Esophagus muscularis mucosa (tissue), 4 donors: ENCODE results near the gene PLEKHA6. TPM values are rescaled to one million over a fixed set of nuclear protein-coding genes. Genes with fewer than 3 reads are reported as not detected.

Source experiments
- DNase-seq: peaks from one replicate; pipeline ENCODE4 v3.0.0-alpha.2; 2017; ENCODE audit errors: extremely low spot score
- H3K27ac ChIP-seq, 4 donors: fragments of 200-600 bp; sonication (generic); replicated peaks in 1 of 4; 1 replicate in 3 of 4; 2 replicates in 1 of 4; pipeline ENCODE4 v1.5.1; 2016 to 2019; ENCODE audit warnings: mild to moderate bottlenecking in 1 of 4
- H3K27me3 ChIP-seq, 4 donors: fragments of 200-600 bp; sonication (generic); one replicate each; pipeline versions ENCODE4 v1.5.1 to v1.6.0; 2016 to 2019
- H3K36me3 ChIP-seq, 4 donors: fragments of 200-600 bp; sonication (generic); one replicate each; pipeline ENCODE4 v1.5.1; 2016 to 2019
- H3K4me1 ChIP-seq, 4 donors: fragments of 200-600 bp; sonication (generic); one replicate each; pipeline ENCODE4 v1.5.1; 2016 to 2019
- H3K4me3 ChIP-seq, 4 donors: fragments of 200-600 bp; sonication (generic); 1 replicate in 2 of 4; 2 replicates in 2 of 4; pipeline ENCODE4 v1.5.1; 2016 to 2019; ENCODE audit warnings: mild to moderate bottlenecking in 4 of 4, moderate library complexity in 1 of 4
- H3K9me3 ChIP-seq, 4 donors: fragments of 200-600 bp; sonication (generic); 1 replicate in 3 of 4; 2 replicates in 1 of 4; pipeline ENCODE4 v1.5.1; 2016 to 2019
- EP300 ChIP-seq: sonication (generic); formaldehyde crosslinking; IDR thresholded peaks from one replicate; pipeline ENCODE4 v1.6.1; 2017; ENCODE audit warnings: antibody characterized with exemption
- POLR2A ChIP-seq: fragments of 450-650 bp; IDR thresholded peaks from one replicate; pipeline ENCODE4 v1.6.1; 2017; ENCODE audit warnings: antibody characterized with exemption, moderate library complexity, mild to moderate bottlenecking, low read depth
- POLR2AphosphoS5 ChIP-seq, 2 donors: sonication (generic); formaldehyde crosslinking; IDR thresholded peaks; one replicate each; pipeline ENCODE4 v1.6.1; 2017; ENCODE audit warnings: antibody characterized with exemption in 2 of 2
- WGBS: methylation state at CpG from one replicate; pipeline ENCODE4 v1.1.5; 2018; 5-methylcytosine and 5-hydroxymethylcytosine counted together
- intact Hi-C: fragments of 100-400 bp; cut with DNase I; formaldehyde crosslinking; loops from one replicate; pipeline ENCODE4 v1.15.1; 2023
- total RNA-seq, 4 donors: library from RNA; depleted of rRNA; stranded (reverse); fragments of >200 nt; gene quantifications; one replicate each; pipeline versions ENCODE4 v1.1.0 to v1.2.1, GENCODE V29; 2016
- TF ChIP-seq, protein P1 (sequence below), 3 experiments: fragments of 200-600 bp in 2 of 3; fragments of 450-650 bp in 1 of 3; sonication (generic) in 2 of 3; IDR thresholded peaks; one replicate each; pipeline ENCODE4 v1.5.1; 2017 to 2019; ENCODE audit warnings: antibody characterized with exemption in 3 of 3, mild to moderate bottlenecking in 2 of 3, moderate library complexity in 1 of 3

The PLEKHA6 gene
- total RNA-seq, 4 donors from 2014 or later = 11.9 to 22.4 (median 15.9) TPM

DNA sequence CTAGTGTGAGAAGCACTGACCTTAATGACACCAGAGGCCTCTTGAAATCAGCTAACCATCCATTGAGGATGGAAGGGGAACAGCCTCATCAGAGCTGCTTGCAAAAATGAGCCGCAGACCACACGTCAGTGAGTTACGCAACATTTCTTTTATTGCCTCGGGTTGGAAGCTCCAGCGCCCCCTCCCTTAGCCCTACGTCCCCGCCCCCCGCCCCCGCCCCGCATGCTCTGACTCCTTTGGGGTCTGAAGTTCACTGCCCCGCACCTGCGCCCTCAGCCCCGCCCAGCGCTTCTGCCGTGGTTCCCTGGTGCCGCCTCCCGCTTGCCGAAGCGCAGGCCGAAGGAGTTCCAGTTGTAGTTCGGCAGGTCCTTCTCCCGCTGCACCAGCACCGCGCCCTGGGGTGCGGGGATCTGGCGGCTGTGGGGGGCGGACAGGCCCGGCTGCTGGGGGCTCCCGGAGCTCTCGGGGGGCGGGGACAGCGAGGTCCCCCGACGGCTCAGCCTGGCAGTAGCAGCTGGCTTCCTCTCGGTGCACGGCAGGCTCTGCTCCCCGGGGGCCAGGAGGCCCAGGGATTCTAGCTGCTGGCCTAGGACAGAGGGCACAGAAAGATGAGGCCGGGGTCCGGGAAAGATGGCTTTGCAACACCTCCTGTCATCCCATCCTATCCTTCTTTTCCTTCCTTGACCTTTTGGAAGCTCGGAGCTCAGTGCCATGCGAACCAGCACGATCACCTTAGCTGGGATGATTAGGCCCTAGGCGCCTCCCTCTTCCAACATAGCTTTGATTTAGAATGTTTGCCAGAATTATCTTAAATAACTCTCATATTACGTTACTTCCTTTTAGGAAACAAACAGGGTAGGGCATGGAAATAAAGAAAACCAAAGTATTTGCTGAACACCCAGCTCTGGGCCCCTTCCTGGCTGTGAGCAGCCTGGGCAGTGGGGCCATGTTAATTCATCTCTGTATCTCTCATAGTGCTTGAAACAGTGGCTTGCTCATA is 169.2 kb downstream of the PLEKHA6 start:
- H3K27me3 ChIP-seq = peaks cover 0 to 90% (median 14%) of the 10 kb centered on the region in 4 donors
- no peak for DNase-seq
- H3K4me3 ChIP-seq = peak overlapping the region; percentile 9 to 45 (median 26)

DNA sequence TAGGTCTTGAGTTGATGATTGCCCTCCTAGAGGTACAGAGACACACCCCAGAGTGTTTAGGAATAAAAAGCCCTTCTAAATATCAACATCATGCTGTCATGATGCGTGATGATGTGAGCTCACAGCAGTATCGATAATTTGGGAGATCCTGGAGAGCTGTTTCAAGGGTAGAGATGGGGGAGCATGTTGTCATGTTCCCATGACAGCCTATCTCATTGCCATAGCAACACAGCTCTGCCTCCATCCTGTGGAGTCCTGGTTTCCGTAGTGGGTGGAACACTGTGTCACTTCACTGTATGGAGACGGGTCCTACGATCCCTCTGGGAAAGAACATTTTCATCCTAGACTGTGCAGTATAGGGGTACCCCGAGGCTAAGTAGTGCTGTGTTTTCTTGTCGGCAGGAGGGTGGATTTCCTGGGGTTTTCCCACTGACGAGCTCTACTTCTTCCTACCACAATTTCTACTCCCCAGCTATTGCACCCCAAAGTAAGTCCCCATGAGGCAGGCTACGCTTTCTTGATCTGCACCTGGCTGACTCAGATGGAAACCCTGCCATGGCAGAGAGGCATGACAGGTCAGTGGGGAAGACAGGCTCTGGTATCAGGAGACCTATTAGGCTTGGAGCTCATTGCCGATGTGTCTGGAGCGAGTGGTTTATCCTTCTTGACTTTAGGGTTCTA is 170.6 kb downstream of the PLEKHA6 start:
- H3K27me3 ChIP-seq = peaks cover 0 to 82% (median 14%) of the 10 kb centered on the region in 4 donors
- DNase-seq = no peak
- H3K4me1 ChIP-seq = peaks cover 0 to 9% (median 3%) of the 10 kb centered on the region in 4 donors
- WGBS = 75% methylated on average over 6 of the region's 11 CpGs
- TF ChIP-seq, protein P1, sequence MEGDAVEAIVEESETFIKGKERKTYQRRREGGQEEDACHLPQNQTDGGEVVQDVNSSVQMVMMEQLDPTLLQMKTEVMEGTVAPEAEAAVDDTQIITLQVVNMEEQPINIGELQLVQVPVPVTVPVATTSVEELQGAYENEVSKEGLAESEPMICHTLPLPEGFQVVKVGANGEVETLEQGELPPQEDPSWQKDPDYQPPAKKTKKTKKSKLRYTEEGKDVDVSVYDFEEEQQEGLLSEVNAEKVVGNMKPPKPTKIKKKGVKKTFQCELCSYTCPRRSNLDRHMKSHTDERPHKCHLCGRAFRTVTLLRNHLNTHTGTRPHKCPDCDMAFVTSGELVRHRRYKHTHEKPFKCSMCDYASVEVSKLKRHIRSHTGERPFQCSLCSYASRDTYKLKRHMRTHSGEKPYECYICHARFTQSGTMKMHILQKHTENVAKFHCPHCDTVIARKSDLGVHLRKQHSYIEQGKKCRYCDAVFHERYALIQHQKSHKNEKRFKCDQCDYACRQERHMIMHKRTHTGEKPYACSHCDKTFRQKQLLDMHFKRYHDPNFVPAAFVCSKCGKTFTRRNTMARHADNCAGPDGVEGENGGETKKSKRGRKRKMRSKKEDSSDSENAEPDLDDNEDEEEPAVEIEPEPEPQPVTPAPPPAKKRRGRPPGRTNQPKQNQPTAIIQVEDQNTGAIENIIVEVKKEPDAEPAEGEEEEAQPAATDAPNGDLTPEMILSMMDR (IDR thresholded peaks at IDR 0.05) = no peak
- no peak for TF ChIP-seq POLR2A
- TF ChIP-seq EP300 = no peak
- no peak for TF ChIP-seq POLR2AphosphoS5 (IDR thresholded peaks at IDR 0.05)
- H3K4me3 ChIP-seq = no peak overlapping the region
- H3K9me3 ChIP-seq = no peaks in the 10 kb centered on the region
- intact Hi-C loops = no loop called here
- H3K27ac ChIP-seq = no peak overlapping the region
- H3K36me3 ChIP-seq = no peaks in the 10 kb centered on the region

More for the DNA sequence above, 169.2 kb downstream of the PLEKHA6 start:
- WGBS = 36% methylated on average over 17 of the region's 44 CpGs
- H3K4me1 ChIP-seq = peaks cover 0 to 9% (median 3%) of the 10 kb centered on the region in 4 donors
- no peak for TF ChIP-seq EP300
- TF ChIP-seq, protein P1 (IDR thresholded peaks at IDR 0.05) = no peak
- no peak for TF ChIP-seq POLR2A
- no peak for TF ChIP-seq POLR2AphosphoS5 (IDR thresholded peaks at IDR 0.05)
- H3K27ac ChIP-seq = no peak overlapping the region
- H3K9me3 ChIP-seq = no peaks in the 10 kb centered on the region
- no peaks in the 10 kb centered on the region for H3K36me3 ChIP-seq
- intact Hi-C loops = no loop called here

DNA sequence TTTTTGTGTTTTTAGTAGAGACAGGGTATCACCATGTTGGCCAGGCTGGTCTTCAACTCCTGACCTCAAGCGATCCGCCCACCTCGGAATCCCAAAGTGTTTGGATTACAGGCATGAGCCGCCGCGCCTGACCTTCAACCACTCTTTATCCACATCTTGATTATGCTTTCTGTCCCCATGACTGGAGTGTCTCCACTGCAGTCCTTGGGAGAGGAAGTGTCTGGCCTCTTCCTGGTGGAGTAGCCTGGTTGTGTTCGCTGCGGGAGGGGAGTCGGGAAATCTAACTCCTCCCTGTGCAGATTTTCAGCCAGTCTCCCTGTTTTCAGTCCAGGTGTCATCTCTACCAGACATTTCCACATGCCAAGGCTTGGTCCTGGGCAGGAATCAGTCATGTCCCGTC is 173.1 kb downstream of the PLEKHA6 start:
- no peaks in the 10 kb centered on the region for H3K9me3 ChIP-seq
- intact Hi-C loops = no loop called here
- TF ChIP-seq POLR2AphosphoS5 (IDR thresholded peaks at IDR 0.05) (no peak), EP300 (no peak), POLR2A (no peak)
- TF ChIP-seq, protein P1 (IDR thresholded peaks at IDR 0.05) = no peak
- H3K27ac ChIP-seq = no peak overlapping the region
- WGBS = 77% methylated on average over 10 of the region's 10 CpGs
- no peak for DNase-seq
- H3K27me3 ChIP-seq = peaks cover 0 to 60% (median 12%) of the 10 kb centered on the region in 4 donors
- no peaks in the 10 kb centered on the region for H3K36me3 ChIP-seq
- H3K4me3 ChIP-seq = no peak overlapping the region
- H3K4me1 ChIP-seq = peaks cover 0 to 9% (median 3%) of the 10 kb centered on the region in 4 donors

DNA sequence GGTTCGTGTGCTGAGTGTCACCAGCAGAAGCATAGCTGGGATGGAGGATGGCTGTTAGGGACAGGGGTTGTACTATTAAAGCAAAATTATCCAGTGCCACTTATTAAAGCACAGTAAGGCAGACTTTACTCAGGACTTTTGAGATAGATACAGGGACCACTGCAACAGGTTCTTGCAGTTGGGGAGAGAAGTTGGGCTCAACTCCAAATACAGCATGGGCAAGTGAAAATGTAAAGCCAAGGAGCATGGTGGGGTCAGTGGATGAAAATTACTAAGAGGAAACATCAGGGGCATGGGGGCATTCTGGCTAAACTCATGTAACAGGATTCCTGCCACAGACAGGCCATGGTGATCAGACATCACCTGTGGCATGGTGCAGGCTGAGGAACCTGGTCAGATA is 178.6 kb downstream of the PLEKHA6 start:
- peaks cover 0 to 42% (median 0%) of the 10 kb centered on the region in 4 donors for H3K27me3 ChIP-seq
- H3K4me3 ChIP-seq = no peak overlapping the region
- intact Hi-C loops = no loop called here
- H3K4me1 ChIP-seq = no peaks in the 10 kb centered on the region
- no peaks in the 10 kb centered on the region for H3K36me3 ChIP-seq
- H3K27ac ChIP-seq = no peak overlapping the region
- WGBS = 74% methylated on average over 1 of the region's 1 CpG
- H3K9me3 ChIP-seq = no peaks in the 10 kb centered on the region
- DNase-seq = no peak
- no peak for TF ChIP-seq POLR2AphosphoS5 (IDR thresholded peaks at IDR 0.05)
- TF ChIP-seq, protein P1 (IDR thresholded peaks at IDR 0.05) = no peak
- no peak for TF ChIP-seq EP300
- TF ChIP-seq POLR2A = no peak
